GM12891 (cell line): Measurements from ENCODE around the gene ATP6V1G1.
"Not testable (repeated sequence)": the region's sequence is repeated elsewhere in the genome, so short reads cannot be mapped to it uniquely, and the experiment has no call there.

ENCODE experiments used
- PAX5 ChIP-seq: IDR thresholded peaks from 2 replicates; pipeline ENCODE4 v1.6.1; 2011; ENCODE audit warnings: low read length, moderate library complexity, mild to moderate bottlenecking; ENCODE audit not compliant: insufficient read depth, severe bottlenecking
- POLR2A ChIP-seq: IDR thresholded peaks from 2 replicates; pipeline ENCODE4 v1.6.1; 2011; ENCODE audit warnings: low read depth, low read length, control low read depth
- POLR2AphosphoS5 ChIP-seq: IDR thresholded peaks from 2 replicates; pipeline ENCODE4 v1.6.1; 2011; ENCODE audit warnings: low read depth, low read length, control low read depth
- POU2F2 ChIP-seq: IDR thresholded peaks from 2 replicates; pipeline ENCODE4 v1.6.1; 2011; ENCODE audit warnings: low read depth, mild to moderate bottlenecking, control low read depth, low read length, moderate library complexity
- SPI1 ChIP-seq: IDR thresholded peaks from 2 replicates; pipeline ENCODE4 v1.6.1; 2011; ENCODE audit warnings: low read depth, low read length, control low read depth
- TAF1 ChIP-seq: IDR thresholded peaks from 2 replicates; pipeline ENCODE4 v1.6.1; 2011; ENCODE audit warnings: low read depth, low read length, control low read depth

GRCh38 chr9:114600502-114601248 is 13.1 kb downstream of the ATP6V1G1 start:
- not testable (repeated sequence) for TF ChIP-seq POLR2A, POLR2AphosphoS5, TAF1, SPI1, PAX5, POU2F2
